ENCODE data around the gene CYREN.
"Not testable (repeated sequence)": the region's sequence is repeated elsewhere in the genome, so short reads cannot be mapped to it uniquely, and the experiment has no call there.

The CYREN gene

GRCh38 chr7:135147899-135148721, 22.4 kb downstream of the CYREN start, which contains the start of gene TMEM140:
TSS of gene TMEM140 (plus strand) at chr7:135148072. CDS start at chr7:135164442, 16,370 bp downstream.
- no peak for DNase-seq
- Histone ChIP-seq H3K27ac (no peak within 1 kb of the TSS), H3K4me3 (ENCODE audit: low read depth, low read length) (no peak within 1 kb of the TSS), H3K27me3 (ENCODE audit: insufficient read depth, low read depth, severe bottlenecking) (no peaks in the 10 kb centered on the region), H3K9me3 (ENCODE audit: severe bottlenecking) (no peaks in the 10 kb centered on the region), H3K36me3 (no peaks in the 10 kb centered on the region)
- TF ChIP-seq CTCF (IDR thresholded peaks at IDR 0.05; ENCODE audit: low read depth, low read length) = no peak

GRCh38 chr7:135147341-135147898, 23.1 kb downstream of the CYREN start:
- no peak for TF ChIP-seq CTCF (IDR thresholded peaks at IDR 0.05; ENCODE audit: low read depth, low read length)
- no peak for DNase-seq
- H3K9me3 ChIP-seq (ENCODE audit: severe bottlenecking) = no peaks in the 10 kb centered on the region
- no peaks in the 10 kb centered on the region for H3K36me3 ChIP-seq
- no peak overlapping the region for H3K4me3 ChIP-seq (ENCODE audit: low read depth, low read length)
- H3K27me3 ChIP-seq (ENCODE audit: insufficient read depth, low read depth, severe bottlenecking) = no peaks in the 10 kb centered on the region
- H3K27ac ChIP-seq = no peak overlapping the region

- Histone ChIP-seq H3K27ac (no peak overlapping the region), H3K27me3 (ENCODE audit: insufficient read depth, low read depth, severe bottlenecking) (no peaks in the 10 kb centered on the region), H3K36me3 (no peaks in the 10 kb centered on the region), H3K9me3 (ENCODE audit: severe bottlenecking) (no peaks in the 10 kb centered on the region), H3K4me3 (ENCODE audit: low read depth, low read length) (no peak overlapping the region)
- no peak for TF ChIP-seq CTCF (IDR thresholded peaks at IDR 0.05; ENCODE audit: low read depth, low read length)
- no peak for DNase-seq
Observed at GRCh38 chr7:135143885-135144668, 26.4 kb downstream of the CYREN start.

GRCh38 chr7:135129579-135129978, 40.9 kb downstream of the CYREN start:
- Histone ChIP-seq H3K27ac (no peak overlapping the region), H3K36me3 (no peaks in the 10 kb centered on the region), H3K9me3 (ENCODE audit: severe bottlenecking) (no peaks in the 10 kb centered on the region), H3K27me3 (ENCODE audit: insufficient read depth, low read depth, severe bottlenecking) (no peaks in the 10 kb centered on the region), H3K4me3 (ENCODE audit: low read depth, low read length) (no peak overlapping the region)
- no peak for TF ChIP-seq CTCF (IDR thresholded peaks at IDR 0.05; ENCODE audit: low read depth, low read length)
- no peak for DNase-seq

- no peak for TF ChIP-seq CTCF (IDR thresholded peaks at IDR 0.05; ENCODE audit: low read depth, low read length)
Observed at GRCh38 chr7:135128931-135129330, 41.6 kb downstream of the CYREN start.

GRCh38 chr7:135124631-135125030, 45.9 kb downstream of the CYREN start:
- H3K27me3 ChIP-seq (ENCODE audit: insufficient read depth, low read depth, severe bottlenecking); H3K36me3 ChIP-seq; H3K27ac ChIP-seq; H3K9me3 ChIP-seq (ENCODE audit: severe bottlenecking); DNase-seq; H3K4me3 ChIP-seq (ENCODE audit: low read depth, low read length): not testable (repeated sequence)

More at GRCh38 chr7:135128931-135129330, 41.6 kb downstream of the CYREN start:
- H3K9me3 ChIP-seq (ENCODE audit: severe bottlenecking) = no peaks in the 10 kb centered on the region
- no peak for DNase-seq
- no peaks in the 10 kb centered on the region for H3K27me3 ChIP-seq (ENCODE audit: insufficient read depth, low read depth, severe bottlenecking)
- H3K27ac ChIP-seq = no peak overlapping the region
- H3K4me3 ChIP-seq (ENCODE audit: low read depth, low read length) = no peak overlapping the region
- no peaks in the 10 kb centered on the region for H3K36me3 ChIP-seq

All from WERI-Rb-1 (cell line).